Astrocyte of the spinal cord (primary cell): ENCODE results near the gene APOL2.
"Not testable (repeated sequence)": the region's sequence is repeated elsewhere in the genome, so short reads cannot be mapped to it uniquely, and the experiment has no call there.

Experiments
- DNase-seq: peaks from one replicate; pipeline ENCODE4 v3.0.0; 2011; ENCODE audit warnings: low read depth, low spot score
- H3K4me3 ChIP-seq: 2 replicates; pipeline ENCODE4 v1.5.1; 2011; ENCODE audit warnings: low read depth, mild to moderate bottlenecking, low read length, moderate library complexity
- in situ Hi-C: cut with HindIII; loops from 2 replicates; pipeline ENCODE4 v1.10.0; 2017; ENCODE audit warnings: low sequenced_read_pairs
- TF ChIP-seq, protein P1 (sequence below): IDR thresholded peaks from 2 replicates; pipeline ENCODE4 v1.5.1; 2012; ENCODE audit warnings: low read depth, mild to moderate bottlenecking, low read length, inconsistent platforms

Gene APOL2

DNA sequence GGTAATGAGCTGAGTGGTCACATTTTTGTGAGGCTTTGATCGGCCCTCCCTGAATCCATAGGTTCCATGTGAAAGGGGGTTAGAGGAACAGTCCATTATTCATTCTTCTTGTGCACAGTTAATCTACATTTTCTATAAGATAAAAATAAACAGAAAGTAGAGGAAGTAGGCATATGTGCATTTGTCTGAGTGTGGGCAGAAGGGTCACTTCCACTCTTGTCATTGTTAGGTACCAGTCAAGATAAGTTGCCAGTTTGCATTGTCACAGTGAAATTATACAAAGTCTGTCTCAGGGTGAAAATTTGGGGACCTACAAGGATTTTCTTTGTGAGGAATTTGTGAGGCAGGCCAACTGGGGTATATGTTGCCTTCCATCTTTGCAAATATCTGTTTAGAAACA lies 33.1 kb downstream of the APOL2 start:
- DNase-seq = no peak
- TF ChIP-seq, protein P1, sequence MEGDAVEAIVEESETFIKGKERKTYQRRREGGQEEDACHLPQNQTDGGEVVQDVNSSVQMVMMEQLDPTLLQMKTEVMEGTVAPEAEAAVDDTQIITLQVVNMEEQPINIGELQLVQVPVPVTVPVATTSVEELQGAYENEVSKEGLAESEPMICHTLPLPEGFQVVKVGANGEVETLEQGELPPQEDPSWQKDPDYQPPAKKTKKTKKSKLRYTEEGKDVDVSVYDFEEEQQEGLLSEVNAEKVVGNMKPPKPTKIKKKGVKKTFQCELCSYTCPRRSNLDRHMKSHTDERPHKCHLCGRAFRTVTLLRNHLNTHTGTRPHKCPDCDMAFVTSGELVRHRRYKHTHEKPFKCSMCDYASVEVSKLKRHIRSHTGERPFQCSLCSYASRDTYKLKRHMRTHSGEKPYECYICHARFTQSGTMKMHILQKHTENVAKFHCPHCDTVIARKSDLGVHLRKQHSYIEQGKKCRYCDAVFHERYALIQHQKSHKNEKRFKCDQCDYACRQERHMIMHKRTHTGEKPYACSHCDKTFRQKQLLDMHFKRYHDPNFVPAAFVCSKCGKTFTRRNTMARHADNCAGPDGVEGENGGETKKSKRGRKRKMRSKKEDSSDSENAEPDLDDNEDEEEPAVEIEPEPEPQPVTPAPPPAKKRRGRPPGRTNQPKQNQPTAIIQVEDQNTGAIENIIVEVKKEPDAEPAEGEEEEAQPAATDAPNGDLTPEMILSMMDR = no peak
- in situ Hi-C loops = no loop called here
- H3K4me3 ChIP-seq = no peak overlapping the region

DNA sequence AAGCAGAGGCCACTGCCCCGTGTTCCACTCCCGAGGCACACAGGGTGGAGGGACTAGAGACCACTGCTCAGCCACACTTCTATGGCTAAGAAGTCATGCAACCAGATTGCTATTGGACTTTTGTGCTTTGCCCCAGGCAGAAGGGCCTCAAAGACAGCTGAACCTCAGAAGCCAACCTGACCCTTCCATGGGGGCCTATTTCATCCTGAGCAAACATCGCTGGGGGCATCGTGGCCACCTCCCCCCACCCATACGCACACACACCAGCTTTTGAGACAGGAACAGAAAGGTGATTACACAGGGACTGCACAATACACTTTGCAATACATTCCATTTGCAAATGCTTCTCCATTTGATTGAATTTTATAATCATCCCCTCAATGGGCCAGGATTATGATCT lies 33.8 kb downstream of the APOL2 start:
- DNase-seq, H3K4me3 ChIP-seq, in situ Hi-C loops: not testable (repeated sequence)

DNA sequence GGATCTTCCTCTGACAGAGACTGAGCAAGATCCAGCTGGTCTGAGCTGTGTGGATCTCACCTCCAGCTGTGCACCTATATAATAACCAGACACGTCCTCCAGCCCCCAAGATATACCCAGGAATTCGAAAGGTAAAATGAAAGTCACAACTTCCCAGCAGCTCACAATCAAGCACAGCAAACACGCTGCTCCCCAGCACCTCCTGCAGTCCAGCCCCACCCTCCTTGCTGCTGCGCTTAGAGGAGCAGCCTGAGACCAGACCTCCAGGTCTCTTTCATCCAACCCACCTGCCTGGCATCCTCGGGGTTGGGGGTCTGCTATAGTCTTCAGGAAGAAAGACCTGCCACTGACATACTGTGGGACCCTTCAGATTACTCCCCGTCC lies 34.7 kb downstream of the APOL2 start:
- no peak overlapping the region for H3K4me3 ChIP-seq
- DNase-seq = no peak
- in situ Hi-C loops = no loop called here
- TF ChIP-seq, protein P1 = no peak

DNA sequence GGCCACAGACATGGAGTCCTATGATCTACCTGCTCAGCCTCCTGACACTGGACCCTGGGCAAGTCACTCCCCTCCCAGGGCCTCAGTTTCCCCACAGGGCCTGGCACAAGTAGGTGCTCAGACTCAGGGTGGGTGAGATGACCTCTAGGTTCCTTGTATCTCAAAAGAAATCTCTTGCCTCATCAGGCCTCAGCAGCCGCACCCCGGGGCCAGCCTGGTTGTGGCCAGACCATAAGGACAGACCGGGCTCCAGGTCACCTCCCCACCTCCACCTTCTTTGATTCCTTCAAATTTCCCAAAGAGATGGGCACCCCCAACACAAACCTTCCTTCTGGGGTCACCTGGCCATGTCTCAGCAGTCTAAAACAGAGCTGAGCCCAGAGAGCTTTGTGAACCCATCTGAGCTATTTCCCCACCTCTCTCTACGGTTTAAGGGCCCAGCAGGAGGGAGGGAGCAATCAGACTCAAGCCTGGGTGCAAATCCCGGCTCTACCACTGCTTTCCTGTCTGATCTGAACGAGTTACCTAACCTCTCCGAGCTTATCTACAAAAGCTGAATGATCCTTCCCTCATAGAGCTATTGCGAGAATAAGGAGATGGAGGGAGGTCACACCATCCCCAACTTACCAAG lies 35.2 kb downstream of the APOL2 start:
- H3K4me3 ChIP-seq = no peak overlapping the region
- in situ Hi-C loops = no loop called here

DNA sequence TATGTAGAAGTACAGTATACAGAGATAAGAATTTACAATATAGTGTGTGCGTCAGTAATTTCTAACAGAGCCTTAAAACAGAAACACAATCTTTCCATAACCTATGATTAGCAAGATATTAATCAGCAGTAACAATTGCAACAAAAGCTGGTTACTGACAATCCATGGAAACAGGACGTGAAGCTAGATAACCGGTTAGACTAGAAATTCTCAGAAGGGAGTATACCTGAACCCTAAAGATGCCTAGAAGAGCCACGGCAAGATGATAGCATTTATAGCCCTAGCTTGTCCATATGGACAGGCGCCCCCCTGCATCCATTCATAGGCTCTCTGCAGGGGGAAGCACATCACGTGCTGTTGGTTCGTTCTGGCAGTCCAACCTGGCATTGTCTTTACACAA lies 35.9 kb downstream of the APOL2 start:
- DNase-seq, in situ Hi-C loops, H3K4me3 ChIP-seq: not testable (repeated sequence)

More for the DNA sequence above, 35.2 kb downstream of the APOL2 start:
- TF ChIP-seq, protein P1 = no peak
- DNase-seq = no peak

DNA sequence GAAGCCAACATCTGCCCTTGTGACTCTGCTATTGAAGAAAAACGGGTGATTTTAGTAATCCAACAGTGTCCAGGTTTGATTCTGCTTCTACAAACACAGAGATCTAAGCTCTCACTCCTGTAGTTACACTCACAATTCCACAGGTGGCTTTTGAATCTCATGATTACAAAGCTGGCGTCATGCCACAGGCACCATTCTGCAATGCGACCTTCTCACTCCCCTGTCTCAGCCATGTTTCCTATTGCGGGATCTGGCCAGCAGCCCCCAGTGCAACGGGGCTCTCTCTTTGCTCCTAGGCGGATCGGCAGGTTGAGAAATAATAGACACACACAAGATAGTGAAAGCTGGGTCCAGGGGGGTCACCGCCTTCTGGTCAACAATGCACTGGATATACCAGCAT lies 36.4 kb downstream of the APOL2 start:
- H3K4me3 ChIP-seq, in situ Hi-C loops: not testable (repeated sequence)

DNA sequence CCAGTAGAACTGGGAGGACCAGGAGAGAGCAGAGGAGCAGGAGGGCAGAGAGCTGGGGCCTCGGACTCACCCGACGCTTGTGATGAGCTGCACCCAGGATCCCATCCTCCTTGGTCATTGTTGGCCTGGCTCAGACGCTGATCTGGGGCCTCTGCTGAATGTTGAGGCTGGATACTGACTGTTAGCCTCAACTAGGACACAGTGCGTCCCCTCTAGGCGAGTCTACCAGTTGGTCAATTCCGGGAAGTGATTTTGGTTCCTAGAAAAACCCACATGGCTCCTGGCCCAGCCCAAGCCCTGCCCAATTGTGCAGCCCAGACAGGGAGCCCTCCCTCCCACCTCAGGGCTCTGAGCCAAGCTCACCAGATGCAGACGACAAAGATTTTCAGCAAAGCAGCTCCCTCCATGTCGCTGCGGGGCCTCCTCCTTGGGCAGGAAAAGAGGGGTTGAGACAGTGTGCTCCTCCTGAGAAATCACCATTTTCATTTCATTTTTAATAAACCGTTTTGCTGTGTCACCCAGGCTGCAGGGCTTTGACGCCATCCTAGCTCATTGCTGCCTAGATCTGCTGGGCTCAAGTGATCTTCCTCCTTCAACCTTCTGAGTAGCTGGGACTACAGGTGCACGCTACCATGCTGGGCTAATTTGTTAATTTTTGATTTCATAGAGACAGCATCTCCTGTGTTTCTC lies 37.6 kb downstream of the APOL2 start, which contains the start of gene APOL4:
APOL4 (minus strand) TSS at position 180 of the 690 bp plus-strand sequence; CDS start at position 105, 75 bp downstream.
- in situ Hi-C loops = no loop called here
- H3K4me3 ChIP-seq = no peak within 1 kb of the TSS
- DNase-seq = no peak
- TF ChIP-seq, protein P1 = no peak

More for the DNA sequence above, 36.4 kb downstream of the APOL2 start:
- DNase-seq = not testable (repeated sequence)

DNA sequence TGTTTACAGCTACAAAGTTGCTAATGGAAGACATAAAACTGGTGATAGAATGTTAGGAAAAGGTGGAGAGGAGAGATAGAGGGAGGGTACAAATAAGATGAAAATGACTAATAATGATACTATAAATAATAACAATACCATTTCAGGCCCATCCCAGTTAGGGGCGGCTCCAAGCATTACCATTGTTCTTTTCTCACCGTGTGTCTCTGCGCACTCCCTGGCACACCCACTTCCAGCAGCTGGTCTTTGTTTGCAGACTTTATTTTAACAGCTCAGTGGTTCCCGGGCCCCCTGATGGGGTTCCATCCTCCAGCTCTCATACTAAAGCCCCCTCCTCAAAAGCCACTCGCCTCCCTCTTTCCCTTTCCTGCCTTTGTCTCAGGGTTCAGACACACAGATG lies 38.3 kb downstream of the APOL2 start:
- H3K4me3 ChIP-seq, in situ Hi-C loops, DNase-seq: not testable (repeated sequence)
